Memory B cell (primary cell): ENCODE data around the gene GLI1.

Experiments used
- ATAC-seq: fragments of 150-1000 bp; cut with Tn5 transposase; 2 replicates; pipeline ENCODE4 v1.10.0; 2021; ENCODE audit warnings: low read depth, mild to moderate bottlenecking, moderate library complexity
- DNase-seq, 2 donors: peaks; one replicate each; pipeline ENCODE4 v3.0.0; 2022; ENCODE audit warnings: low spot score in 2 of 2
- H3K27ac Mint-ChIP-seq: one replicate; pipeline ENCODE4 v1.8.0; 2022; ENCODE audit warnings: mild to moderate bottlenecking, moderate library complexity, mixed read lengths
- H3K27me3 Mint-ChIP-seq: one replicate; pipeline ENCODE4 v1.8.0; 2022; ENCODE audit warnings: mixed read lengths
- H3K36me3 Mint-ChIP-seq: one replicate; pipeline ENCODE4 v1.8.0; 2022; ENCODE audit warnings: mild to moderate bottlenecking, mixed read lengths
- H3K4me1 Mint-ChIP-seq: one replicate; pipeline ENCODE4 v1.8.0; 2022; ENCODE audit warnings: mixed read lengths
- H3K4me3 Mint-ChIP-seq: one replicate; pipeline ENCODE4 v1.8.0; 2022; ENCODE audit warnings: mild to moderate bottlenecking, moderate library complexity, mixed read lengths
- H3K9me3 Mint-ChIP-seq: one replicate; pipeline ENCODE4 v1.8.0; 2022; ENCODE audit warnings: mixed read lengths

The GLI1 gene

DNA sequence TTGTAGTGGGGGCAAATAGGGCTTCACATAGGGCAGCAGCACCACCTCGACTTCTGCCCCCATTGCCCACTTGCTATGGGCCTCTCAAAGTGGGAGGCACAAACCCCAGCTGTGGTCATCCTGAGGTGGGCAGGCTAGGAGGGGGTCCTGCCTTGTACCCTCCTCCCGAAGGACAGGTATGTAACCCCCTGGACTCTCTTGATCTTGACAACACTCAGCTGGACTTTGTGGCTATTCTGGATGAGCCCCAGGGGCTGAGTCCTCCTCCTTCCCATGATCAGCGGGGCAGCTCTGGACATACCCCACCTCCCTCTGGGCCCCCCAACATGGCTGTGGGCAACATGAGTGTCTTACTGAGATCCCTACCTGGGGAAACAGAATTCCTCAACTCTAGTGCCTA lies 12.1 kb downstream of the GLI1 start:
- Mint-ChIP-seq H3K27ac (no peak overlapping the region), H3K36me3 (peaks cover 40% of the 10 kb centered on the region), H3K9me3 (no peaks in the 10 kb centered on the region), H3K27me3 (no peaks in the 10 kb centered on the region), H3K4me1 (peaks cover 39% of the 10 kb centered on the region), H3K4me3 (no peak overlapping the region)
- ATAC-seq (no peak), DNase-seq (no peak)

- DNase-seq (no peak), ATAC-seq (no peak)
- H3K9me3 Mint-ChIP-seq = no peaks in the 10 kb centered on the region
- H3K27me3 Mint-ChIP-seq = no peaks in the 10 kb centered on the region
- no peak overlapping the region for H3K4me3 Mint-ChIP-seq
- no peak overlapping the region for H3K27ac Mint-ChIP-seq
- H3K36me3 Mint-ChIP-seq = peaks cover 40% of the 10 kb centered on the region
- peaks cover 46% of the 10 kb centered on the region for H3K4me1 Mint-ChIP-seq
Measured at GRCh38 chr12:57472391-57472790, 12.8 kb downstream of the GLI1 start.

DNA sequence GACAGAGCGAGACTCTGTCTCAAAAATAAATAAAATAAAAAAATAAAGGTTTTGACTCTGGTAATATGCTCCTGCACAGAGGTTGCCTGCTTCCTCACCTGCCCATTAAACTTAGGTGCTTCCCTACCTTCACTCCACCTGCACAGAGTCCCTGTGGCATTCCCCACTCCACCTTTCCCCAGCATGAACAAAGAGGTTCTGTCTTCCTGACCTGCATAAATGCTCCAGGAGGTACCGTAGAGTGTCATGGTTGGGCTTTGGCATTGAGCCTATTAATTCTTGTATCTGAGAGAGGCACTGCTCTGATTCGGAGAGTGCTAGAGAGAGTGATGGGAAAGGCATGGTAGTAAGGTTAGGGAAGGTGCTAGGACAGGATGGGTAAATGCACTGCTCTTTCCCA lies 13.8 kb downstream of the GLI1 start:
- DNase-seq = no peak
- no peaks in the 10 kb centered on the region for H3K27me3 Mint-ChIP-seq
- no peaks in the 10 kb centered on the region for H3K9me3 Mint-ChIP-seq
- no peak for ATAC-seq
- no peak overlapping the region for H3K27ac Mint-ChIP-seq
- H3K36me3 Mint-ChIP-seq = peaks cover 34% of the 10 kb centered on the region
- H3K4me1 Mint-ChIP-seq = peaks cover 45% of the 10 kb centered on the region
- H3K4me3 Mint-ChIP-seq = no peak overlapping the region

- H3K4me1 Mint-ChIP-seq = peaks cover 50% of the 10 kb centered on the region
- H3K4me3 Mint-ChIP-seq = peak overlapping the region; percentile 70
- H3K27ac Mint-ChIP-seq = no peak overlapping the region
- DNase-seq (no peak), ATAC-seq (no peak)
- no peaks in the 10 kb centered on the region for H3K9me3 Mint-ChIP-seq
- H3K27me3 Mint-ChIP-seq = no peaks in the 10 kb centered on the region
- H3K36me3 Mint-ChIP-seq = peaks cover 33% of the 10 kb centered on the region
Measured at GRCh38 chr12:57473886-57474285, 14.3 kb downstream of the GLI1 start.

GRCh38 chr12:57474430-57474829 lies 14.8 kb downstream of the GLI1 start:
- H3K27me3 Mint-ChIP-seq = no peaks in the 10 kb centered on the region
- H3K9me3 Mint-ChIP-seq = no peaks in the 10 kb centered on the region
- peak overlapping the region; percentile 70 for H3K4me3 Mint-ChIP-seq
- ATAC-seq (no peak), DNase-seq (no peak)
- H3K4me1 Mint-ChIP-seq = peaks cover 53% of the 10 kb centered on the region
- H3K27ac Mint-ChIP-seq = peak overlapping the region; percentile 1
- peaks cover 30% of the 10 kb centered on the region for H3K36me3 Mint-ChIP-seq

DNA sequence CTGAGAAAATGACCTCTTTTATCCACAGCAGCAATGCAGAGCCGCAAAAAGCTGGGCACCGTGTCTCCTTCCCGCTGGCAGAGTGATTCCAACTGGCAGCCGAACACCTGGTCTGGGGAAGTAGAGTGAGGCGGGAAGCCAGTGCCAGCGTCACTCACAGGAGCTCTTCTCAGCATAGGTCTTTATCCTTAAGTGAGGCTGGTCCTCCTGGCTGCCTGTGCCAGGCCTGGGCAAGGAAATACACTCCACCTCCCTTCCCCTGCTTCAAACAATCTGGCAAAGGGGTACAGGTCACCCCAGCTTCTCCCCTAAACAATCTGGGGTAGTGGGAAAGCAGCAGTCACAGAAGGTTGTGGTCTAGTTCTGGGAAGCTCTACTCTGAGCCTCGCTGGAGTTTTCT lies 15.3 kb downstream of the GLI1 start:
- Mint-ChIP-seq H3K9me3 (no peaks in the 10 kb centered on the region), H3K4me1 (peaks cover 57% of the 10 kb centered on the region), H3K4me3 (peak overlapping the region; percentile 70), H3K27ac (peak overlapping the region; percentile 1), H3K36me3 (peaks cover 27% of the 10 kb centered on the region), H3K27me3 (no peaks in the 10 kb centered on the region)
- ATAC-seq = no peak
- no peak for DNase-seq

DNA sequence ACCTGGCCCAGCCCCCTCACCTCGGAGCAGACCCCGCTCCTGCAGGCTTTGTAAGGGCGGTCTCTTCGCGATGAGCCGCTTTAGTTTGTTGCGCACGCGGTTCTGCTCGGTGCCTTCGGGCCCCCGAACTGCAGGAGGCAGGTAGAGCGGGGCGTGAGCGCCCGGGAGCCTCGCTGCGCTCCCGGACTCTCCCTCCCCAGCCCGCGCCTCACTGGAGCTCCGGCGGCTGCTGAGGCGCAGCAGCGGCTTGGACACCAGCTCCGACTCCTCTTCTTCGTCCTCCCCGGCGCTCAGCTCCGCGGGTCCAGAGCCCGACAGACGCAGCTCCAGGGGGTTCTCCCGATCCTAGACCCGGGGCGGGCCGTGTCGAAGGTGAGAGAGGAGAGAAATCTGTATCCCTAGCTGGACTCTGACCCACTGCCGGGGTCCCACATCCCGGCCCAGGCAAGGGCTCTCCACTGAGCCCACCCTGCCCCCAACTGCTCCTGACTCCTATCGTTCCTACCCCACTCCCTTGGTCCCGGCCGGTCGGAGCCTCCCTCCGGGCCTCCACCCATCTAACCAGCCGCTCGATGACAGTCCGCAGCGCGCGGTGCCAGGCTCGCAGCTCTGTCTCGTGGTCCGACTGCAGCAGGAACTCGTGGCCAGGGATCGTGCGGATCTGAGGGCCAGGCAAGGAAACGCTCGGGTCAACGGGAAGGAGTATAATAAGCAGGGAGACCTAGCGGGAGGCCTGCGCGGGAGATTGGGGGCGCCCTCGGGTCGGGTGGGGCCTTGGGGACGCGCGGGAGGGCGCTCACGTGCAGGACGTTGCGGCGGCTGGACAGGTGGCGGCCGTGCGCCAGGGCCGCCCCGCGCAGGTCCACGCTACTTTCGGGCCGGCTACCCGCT lies 15.9 kb downstream of the GLI1 start:
- peak overlapping the region; percentile 99 for H3K4me3 Mint-ChIP-seq

GRCh38 chr12:57476162-57476992 lies 16.8 kb downstream of the GLI1 start:
- peak overlapping the region; percentile 99 for H3K4me3 Mint-ChIP-seq
- peaks cover 25% of the 10 kb centered on the region for H3K36me3 Mint-ChIP-seq
- no peaks in the 10 kb centered on the region for H3K27me3 Mint-ChIP-seq
- DNase-seq = peak; percentile 49 to 67
- ATAC-seq = peak; percentile 41
- peaks cover 62% of the 10 kb centered on the region for H3K4me1 Mint-ChIP-seq
- no peaks in the 10 kb centered on the region for H3K9me3 Mint-ChIP-seq
- peak overlapping the region; percentile 99 for H3K27ac Mint-ChIP-seq

More for the DNA sequence above, 15.9 kb downstream of the GLI1 start:
- peak overlapping the region; percentile 99 for H3K27ac Mint-ChIP-seq
- H3K36me3 Mint-ChIP-seq = peaks cover 27% of the 10 kb centered on the region
- H3K27me3 Mint-ChIP-seq = no peaks in the 10 kb centered on the region
- ATAC-seq (no peak), DNase-seq (no peak)
- no peaks in the 10 kb centered on the region for H3K9me3 Mint-ChIP-seq
- H3K4me1 Mint-ChIP-seq = peaks cover 61% of the 10 kb centered on the region

GRCh38 chr12:57476993-57477709 lies 17.6 kb downstream of the GLI1 start:
- peaks cover 23% of the 10 kb centered on the region for H3K36me3 Mint-ChIP-seq
- no peak for DNase-seq

DNA sequence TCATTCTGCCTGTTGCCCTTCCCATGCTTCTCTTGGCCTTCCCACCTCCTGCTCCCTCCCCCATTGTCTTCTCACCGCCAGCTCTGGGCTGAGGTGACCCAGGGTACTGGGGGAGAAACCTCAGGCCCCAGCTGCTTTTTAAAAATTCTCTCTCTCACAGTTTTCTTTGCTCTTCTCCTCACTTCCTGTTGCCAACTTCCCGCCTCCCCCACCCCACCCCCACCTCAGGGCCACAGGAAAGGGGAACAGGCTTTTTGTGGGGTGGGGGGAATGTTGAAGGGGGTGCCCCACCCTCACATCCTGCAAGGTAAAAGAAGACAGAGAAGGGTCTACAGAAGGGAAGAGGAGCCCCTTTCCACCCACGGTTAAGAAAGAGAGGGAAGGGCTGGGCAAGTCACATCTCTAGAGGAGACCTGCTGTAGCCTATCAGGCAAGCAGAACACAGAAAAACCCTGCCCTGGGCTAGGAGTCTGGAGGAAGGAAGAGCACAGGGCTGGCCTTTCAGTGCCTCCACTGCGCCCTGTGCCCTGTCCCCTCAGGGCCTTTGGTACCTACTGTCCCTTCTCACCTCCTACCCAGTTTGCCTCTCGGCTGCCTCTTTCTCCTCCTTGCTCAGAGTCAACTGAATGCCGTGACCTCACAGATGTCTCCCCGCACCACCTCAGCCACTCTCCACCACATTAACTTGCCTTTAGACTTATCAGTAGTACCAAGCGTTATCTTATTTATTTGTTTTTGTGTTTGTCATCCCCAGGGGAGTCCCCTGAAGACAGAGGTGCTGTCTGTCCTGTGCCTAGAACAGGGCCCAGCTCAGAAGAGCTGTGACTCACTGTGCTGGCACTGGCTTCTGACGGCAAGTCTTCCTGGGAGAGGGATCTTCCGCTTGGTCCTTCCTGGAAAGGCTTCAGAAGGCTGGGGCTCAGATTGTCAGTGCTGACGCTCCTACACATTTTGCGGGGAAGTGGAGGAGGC lies 18.4 kb downstream of the GLI1 start:
- Mint-ChIP-seq H3K27me3 (no peaks in the 10 kb centered on the region), H3K36me3 (peaks cover 18% of the 10 kb centered on the region), H3K9me3 (no peaks in the 10 kb centered on the region), H3K27ac (peak overlapping the region; percentile 99), H3K4me3 (peak overlapping the region; percentile 99), H3K4me1 (peaks cover 62% of the 10 kb centered on the region)
- ATAC-seq (peak; percentile 41), DNase-seq (no peak)

More at GRCh38 chr12:57476993-57477709, 17.6 kb downstream of the GLI1 start:
- Mint-ChIP-seq H3K9me3 (no peaks in the 10 kb centered on the region), H3K4me3 (peak overlapping the region; percentile 99), H3K27me3 (no peaks in the 10 kb centered on the region), H3K4me1 (peaks cover 67% of the 10 kb centered on the region), H3K27ac (peak overlapping the region; percentile 99)
- no peak for ATAC-seq

GRCh38 chr12:57479043-57479375 lies 19.4 kb downstream of the GLI1 start:
- Mint-ChIP-seq H3K36me3 (peaks cover 13% of the 10 kb centered on the region), H3K4me1 (peaks cover 62% of the 10 kb centered on the region), H3K9me3 (no peaks in the 10 kb centered on the region), H3K27me3 (no peaks in the 10 kb centered on the region), H3K4me3 (peak overlapping the region; percentile 99), H3K27ac (peak overlapping the region; percentile 99)
- DNase-seq (no peak), ATAC-seq (no peak)

- no peaks in the 10 kb centered on the region for H3K9me3 Mint-ChIP-seq
- peak within 1 kb of the TSS; percentile 99 for H3K4me3 Mint-ChIP-seq
- H3K4me1 Mint-ChIP-seq = peaks cover 57% of the 10 kb centered on the region
- ATAC-seq = peak; percentile 70
- no peaks in the 10 kb centered on the region for H3K27me3 Mint-ChIP-seq
- H3K36me3 Mint-ChIP-seq = peaks cover 8% of the 10 kb centered on the region
- DNase-seq = peak; percentile 49 to 56
- H3K27ac Mint-ChIP-seq = peak within 1 kb of the TSS; percentile 99
Measured at GRCh38 chr12:57479376-57480115, 20.0 kb downstream of the GLI1 start, which contains the start of gene ARHGAP9. ARHGAP9 (minus strand) TSS chr12:57479866; CDS start chr12:57479406, 460 bp downstream.
